ENCODE data around the gene GNGT2.

The GNGT2 gene

DNA sequence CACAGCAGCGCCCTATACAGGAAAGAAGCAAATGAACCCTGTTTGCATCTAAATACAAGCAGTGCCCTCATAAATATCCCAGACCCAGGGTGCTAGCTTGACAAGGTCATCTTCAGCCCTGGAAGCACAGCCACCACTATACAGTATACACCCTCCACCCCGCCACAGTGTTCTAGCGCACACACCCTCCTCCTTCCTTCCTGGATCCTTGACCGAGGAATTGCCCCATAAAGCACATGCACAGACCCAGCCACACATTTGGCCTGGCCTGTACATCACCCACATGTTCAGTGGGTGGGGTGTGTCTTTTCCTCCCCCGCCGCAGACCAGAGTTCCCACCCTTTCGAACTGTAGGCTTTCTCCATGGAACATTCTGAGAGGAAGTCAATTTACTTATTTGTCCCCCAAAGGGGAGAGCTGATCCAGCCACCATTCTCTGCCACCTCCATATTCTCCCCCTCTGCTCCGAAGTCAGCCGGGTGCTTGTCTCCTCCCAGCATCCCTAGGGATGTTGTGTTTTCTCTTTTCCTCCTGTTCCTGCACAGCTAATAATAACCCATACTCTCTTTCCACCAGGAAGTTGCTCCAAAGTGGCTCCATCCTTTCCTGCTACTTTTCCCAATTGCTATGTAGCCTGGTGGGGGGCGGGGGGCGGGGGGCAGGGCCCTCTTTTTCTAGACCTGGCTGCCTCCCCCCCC is 6.7 kb upstream of the GNGT2 start:
- Histone ChIP-seq H3K36me3 (no peaks in the 10 kb centered on the region), H3K4me3 (ENCODE audit: low read depth, low read length) (no peak overlapping the region), H3K27me3 (ENCODE audit: insufficient read depth, low read depth, severe bottlenecking) (no peaks in the 10 kb centered on the region), H3K9me3 (ENCODE audit: severe bottlenecking) (no peaks in the 10 kb centered on the region), H3K27ac (no peak overlapping the region)
- no peak for DNase-seq
- TF ChIP-seq, protein P1, sequence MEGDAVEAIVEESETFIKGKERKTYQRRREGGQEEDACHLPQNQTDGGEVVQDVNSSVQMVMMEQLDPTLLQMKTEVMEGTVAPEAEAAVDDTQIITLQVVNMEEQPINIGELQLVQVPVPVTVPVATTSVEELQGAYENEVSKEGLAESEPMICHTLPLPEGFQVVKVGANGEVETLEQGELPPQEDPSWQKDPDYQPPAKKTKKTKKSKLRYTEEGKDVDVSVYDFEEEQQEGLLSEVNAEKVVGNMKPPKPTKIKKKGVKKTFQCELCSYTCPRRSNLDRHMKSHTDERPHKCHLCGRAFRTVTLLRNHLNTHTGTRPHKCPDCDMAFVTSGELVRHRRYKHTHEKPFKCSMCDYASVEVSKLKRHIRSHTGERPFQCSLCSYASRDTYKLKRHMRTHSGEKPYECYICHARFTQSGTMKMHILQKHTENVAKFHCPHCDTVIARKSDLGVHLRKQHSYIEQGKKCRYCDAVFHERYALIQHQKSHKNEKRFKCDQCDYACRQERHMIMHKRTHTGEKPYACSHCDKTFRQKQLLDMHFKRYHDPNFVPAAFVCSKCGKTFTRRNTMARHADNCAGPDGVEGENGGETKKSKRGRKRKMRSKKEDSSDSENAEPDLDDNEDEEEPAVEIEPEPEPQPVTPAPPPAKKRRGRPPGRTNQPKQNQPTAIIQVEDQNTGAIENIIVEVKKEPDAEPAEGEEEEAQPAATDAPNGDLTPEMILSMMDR (IDR thresholded peaks at IDR 0.05; ENCODE audit: low read depth, low read length) = no peak

DNA sequence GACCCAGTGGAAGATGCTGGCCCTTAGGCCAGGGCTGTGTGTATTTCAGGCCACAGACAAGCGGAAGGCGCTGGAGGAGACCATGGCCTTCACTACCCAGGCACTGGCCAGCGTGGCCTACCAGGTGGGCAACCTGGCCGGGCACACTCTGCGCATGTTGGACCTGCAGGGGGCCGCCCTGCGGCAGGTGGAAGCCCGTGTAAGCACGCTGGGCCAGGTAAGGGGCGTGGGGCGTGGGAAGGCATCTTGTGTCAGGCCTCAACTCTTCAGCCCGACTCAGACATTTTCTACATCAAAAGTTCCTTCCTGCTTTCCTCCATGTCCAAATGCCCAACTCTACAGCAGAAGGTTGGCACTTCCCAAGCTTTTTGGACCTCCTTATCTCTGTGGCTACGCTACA is 6.1 kb upstream of the GNGT2 start:
- TF ChIP-seq, protein P1 (IDR thresholded peaks at IDR 0.05; ENCODE audit: low read depth, low read length) = no peak
- H3K9me3 ChIP-seq (ENCODE audit: severe bottlenecking) = no peaks in the 10 kb centered on the region
- no peaks in the 10 kb centered on the region for H3K27me3 ChIP-seq (ENCODE audit: insufficient read depth, low read depth, severe bottlenecking)
- DNase-seq = no peak
- H3K27ac ChIP-seq = no peak overlapping the region
- H3K4me3 ChIP-seq (ENCODE audit: low read depth, low read length) = no peak overlapping the region
- H3K36me3 ChIP-seq = no peaks in the 10 kb centered on the region

DNA sequence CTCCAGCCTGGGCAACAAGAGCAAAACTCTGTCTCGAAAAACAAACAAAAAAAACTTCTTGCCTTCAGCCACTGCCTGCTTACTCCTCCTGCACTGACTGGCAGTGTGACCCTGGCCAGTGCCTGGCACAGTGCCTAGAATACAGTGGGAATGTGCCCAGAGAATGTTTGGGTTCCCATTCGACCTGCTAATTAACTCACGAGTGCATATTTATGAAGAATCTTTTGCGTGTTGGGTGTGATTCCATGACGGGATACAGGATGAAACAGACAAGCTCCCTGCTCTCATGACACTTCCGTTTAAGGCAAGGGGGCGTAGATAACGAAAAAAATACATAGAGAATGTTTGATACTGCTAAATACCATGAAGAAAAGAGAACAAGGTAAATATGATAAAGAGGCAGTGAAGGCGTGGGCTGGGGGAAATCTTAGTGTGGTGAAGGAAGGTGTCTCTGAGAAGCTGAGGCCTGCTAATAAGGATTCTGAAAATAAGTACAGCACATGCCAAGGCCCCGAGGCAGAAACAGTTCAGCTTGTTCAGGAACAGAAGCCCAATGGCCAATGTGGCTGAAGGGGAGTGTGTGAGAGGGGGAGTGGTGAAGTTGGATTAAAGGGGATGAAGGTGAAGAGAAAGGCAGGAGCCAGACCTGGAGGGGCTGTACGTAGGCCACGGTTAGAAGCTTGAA is 4.4 kb upstream of the GNGT2 start:
- no peak for DNase-seq
- no peak overlapping the region for H3K4me3 ChIP-seq (ENCODE audit: low read depth, low read length)
- H3K27me3 ChIP-seq (ENCODE audit: insufficient read depth, low read depth, severe bottlenecking) = no peaks in the 10 kb centered on the region
- no peaks in the 10 kb centered on the region for H3K36me3 ChIP-seq
- TF ChIP-seq, protein P1 (IDR thresholded peaks at IDR 0.05; ENCODE audit: low read depth, low read length) = no peak
- H3K27ac ChIP-seq = no peak overlapping the region
- no peaks in the 10 kb centered on the region for H3K9me3 ChIP-seq (ENCODE audit: severe bottlenecking)

DNA sequence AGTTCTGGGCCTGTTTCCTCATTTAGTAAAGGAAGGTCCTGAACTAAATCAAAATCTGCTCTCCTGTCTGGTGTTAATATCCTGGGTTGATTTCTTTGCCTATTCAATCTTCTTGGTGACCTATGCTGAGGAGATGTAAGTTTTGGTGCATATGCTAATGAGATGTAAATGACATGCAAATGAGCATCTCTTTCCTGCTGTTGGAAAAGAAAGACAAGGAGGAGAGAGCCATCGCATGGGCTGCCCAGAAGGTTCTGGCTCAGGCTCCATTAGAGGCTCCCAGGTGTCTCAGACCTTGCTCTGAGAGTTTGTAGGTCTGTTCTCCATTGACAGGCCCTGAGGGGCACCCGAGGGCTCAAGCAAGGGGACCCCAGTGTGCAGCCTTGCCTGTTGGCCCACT is 3.5 kb upstream of the GNGT2 start:
- no peaks in the 10 kb centered on the region for H3K36me3 ChIP-seq
- no peak overlapping the region for H3K4me3 ChIP-seq (ENCODE audit: low read depth, low read length)
- no peaks in the 10 kb centered on the region for H3K27me3 ChIP-seq (ENCODE audit: insufficient read depth, low read depth, severe bottlenecking)
- H3K27ac ChIP-seq = no peak overlapping the region
- TF ChIP-seq, protein P1 (IDR thresholded peaks at IDR 0.05; ENCODE audit: low read depth, low read length) = no peak
- H3K9me3 ChIP-seq (ENCODE audit: severe bottlenecking) = no peaks in the 10 kb centered on the region
- DNase-seq = no peak

DNA sequence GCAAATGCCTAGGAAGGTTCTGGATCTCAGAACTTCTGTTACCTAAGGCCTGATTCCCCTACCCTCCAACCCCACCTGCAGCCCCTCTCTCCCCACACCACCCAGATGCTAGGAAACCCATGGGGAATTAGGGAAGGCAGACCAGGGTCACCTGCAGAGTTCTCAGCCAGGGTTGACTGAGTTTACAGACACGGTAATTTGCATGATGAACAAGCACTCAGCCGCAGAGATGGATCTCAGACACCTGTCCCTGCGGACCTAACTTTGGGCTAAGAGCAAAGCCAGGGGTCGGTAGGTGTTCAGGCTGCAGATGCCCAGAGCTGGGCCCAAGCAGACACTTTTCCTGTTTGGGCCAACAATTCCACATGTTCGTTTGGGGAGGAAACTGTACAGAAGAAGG is 3.0 kb upstream of the GNGT2 start:
- Histone ChIP-seq H3K4me3 (ENCODE audit: low read depth, low read length) (no peak overlapping the region), H3K9me3 (ENCODE audit: severe bottlenecking) (no peaks in the 10 kb centered on the region), H3K27ac (no peak overlapping the region), H3K27me3 (ENCODE audit: insufficient read depth, low read depth, severe bottlenecking) (no peaks in the 10 kb centered on the region), H3K36me3 (no peaks in the 10 kb centered on the region)
- TF ChIP-seq, protein P1 (IDR thresholded peaks at IDR 0.05; ENCODE audit: low read depth, low read length) = no peak
- no peak for DNase-seq

Data from WERI-Rb-1 (cell line).